Head of caudate nucleus (tissue), 42 donors: Measurements from ENCODE around the gene TMEM126B.
A peak's percentile ranks its signal among the peaks of the same experiment; 100 is the strongest.
"Not testable (repeated sequence)": the region's sequence is repeated elsewhere in the genome, so short reads cannot be mapped to it uniquely, and the experiment has no call there.

ENCODE experiments used
- DNase-seq, 42 donors: peaks; one replicate each; pipeline versions ENCODE4 v3.0.0 to v3.0.0-alpha.2; 2020 to 2021; ENCODE audit warnings: mixed read lengths in 7 of 42
- intact Hi-C: fragments of 100-400 bp; cut with DNase I; formaldehyde crosslinking; loops from one replicate; pipeline ENCODE4 v1.15.0; 2022

The TMEM126B gene

DNA sequence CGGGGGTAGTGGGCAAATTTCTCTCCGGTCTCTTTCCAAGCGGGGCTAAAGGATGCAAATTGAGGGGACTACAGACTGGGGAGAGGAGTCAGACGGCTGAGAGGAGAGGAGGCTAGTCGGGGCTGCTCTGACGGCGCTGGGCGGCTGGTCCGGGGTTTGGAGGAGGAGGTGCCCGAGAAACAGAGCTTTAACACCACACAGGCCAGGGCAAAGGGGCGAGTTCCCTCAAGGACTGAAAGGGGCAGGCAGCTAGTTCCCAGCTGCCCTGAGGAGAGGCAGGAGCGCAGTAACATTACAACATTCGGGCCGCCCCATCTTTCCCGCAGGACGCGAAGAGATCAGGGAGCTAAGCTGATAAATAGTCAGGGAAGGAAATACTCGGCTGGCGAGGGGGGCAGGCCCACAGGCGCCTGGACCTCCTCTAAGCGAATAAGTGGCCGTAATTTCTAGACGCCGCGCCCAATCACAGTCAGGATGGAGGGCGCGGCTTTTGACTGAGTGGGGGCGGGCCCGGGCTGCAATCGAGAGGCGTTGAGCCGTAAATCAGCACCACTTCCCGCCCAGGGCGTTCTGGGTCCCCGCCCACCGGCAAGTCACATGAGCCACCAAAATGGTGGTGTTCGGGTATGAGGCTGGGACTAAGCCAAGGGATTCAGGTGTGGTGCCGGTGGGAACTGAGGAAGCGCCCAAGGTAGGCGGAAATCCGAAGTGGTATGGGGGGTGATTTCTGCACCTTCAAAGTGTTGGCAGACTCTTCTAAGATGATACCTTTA is at the start of gene TMEM126B:
Gene TMEM126B, plus strand, starts transcription at position 596 of the 773 bp plus-strand sequence. Its CDS starts 15 bp downstream, at position 611.
- intact Hi-C loops = loop anchor here (2.0 kb wide), 2 partner anchors 19 to 37 kb away; partner anchors contain the start of genes CREBZF and TMEM126A

DNA sequence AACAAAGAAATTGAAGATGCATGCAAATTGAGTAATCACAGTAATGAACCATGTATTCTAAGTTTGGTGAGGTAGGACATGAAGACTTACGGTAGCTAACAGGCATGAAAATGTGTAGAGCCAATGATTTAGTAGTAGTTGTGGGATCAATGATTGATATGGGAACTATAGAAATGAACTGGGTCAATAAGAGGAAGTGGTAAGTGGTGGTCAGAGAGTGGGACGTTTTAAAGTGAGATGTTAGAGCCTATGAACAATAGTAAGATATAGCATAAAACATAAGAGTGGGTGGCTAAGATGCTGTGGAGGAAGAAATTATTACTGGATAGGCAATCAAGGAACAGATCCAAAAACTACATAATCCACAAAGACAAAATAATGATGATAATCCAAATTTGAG is 46.3 kb upstream of the TMEM126B start:
- intact Hi-C loops = no loop called here

More for the DNA sequence above, at the start of gene TMEM126B:
- DNase-seq = peak; percentile 97 to 99 (median 99)

DNA sequence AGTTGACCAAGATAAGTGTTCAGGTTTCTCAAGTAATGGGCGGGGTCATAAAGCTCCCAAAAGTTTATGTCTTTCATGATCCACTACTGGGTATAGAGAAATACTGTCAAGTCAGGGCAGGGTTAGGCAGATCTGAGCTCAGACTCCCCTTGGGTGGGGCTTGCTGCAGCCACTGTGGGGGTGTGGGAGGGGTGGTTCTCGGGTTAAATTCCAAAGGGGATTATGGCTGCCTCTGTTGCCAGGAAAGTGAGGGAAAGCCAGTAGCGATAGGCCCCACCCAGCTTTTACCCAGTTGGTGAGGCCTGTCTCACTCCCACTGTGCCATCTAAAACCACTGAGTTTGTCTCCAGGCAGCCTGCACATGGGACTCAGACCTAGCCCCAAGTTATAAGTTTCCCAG is 39.0 kb upstream of the TMEM126B start:
- intact Hi-C loops = no loop called here
- no peak for DNase-seq

More for the DNA sequence above, 46.3 kb upstream of the TMEM126B start:
- no peak for DNase-seq

DNA sequence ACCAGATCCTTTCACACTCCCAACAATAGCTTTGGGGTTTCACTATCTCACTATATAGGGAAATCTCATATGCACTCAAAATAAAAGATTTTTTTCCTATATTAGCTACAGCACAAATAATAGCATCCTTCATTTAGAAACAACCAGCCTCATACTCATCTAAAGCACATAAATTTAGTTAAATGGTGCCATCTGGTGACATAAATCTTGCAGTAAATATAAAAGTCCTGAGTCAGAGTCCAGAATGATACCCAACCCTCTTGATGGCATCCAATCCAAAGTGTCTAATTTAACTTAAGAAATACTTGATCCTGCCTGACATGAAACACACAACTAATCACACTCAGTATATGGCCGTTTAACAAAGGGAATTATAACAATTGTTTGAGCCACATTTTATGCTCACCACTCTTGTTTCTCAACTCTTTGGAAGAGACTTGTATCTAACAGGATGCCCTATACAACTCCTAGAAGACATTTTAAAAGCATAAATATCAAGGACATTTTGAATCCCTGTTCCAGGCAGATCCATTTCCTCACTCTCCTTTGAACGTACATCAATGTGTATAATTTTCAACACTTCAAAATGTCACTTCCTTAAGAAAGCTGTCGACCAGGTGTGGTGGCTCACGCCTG is 37.4 kb upstream of the TMEM126B start:
- intact Hi-C loops = no loop called here
- no peak for DNase-seq

DNA sequence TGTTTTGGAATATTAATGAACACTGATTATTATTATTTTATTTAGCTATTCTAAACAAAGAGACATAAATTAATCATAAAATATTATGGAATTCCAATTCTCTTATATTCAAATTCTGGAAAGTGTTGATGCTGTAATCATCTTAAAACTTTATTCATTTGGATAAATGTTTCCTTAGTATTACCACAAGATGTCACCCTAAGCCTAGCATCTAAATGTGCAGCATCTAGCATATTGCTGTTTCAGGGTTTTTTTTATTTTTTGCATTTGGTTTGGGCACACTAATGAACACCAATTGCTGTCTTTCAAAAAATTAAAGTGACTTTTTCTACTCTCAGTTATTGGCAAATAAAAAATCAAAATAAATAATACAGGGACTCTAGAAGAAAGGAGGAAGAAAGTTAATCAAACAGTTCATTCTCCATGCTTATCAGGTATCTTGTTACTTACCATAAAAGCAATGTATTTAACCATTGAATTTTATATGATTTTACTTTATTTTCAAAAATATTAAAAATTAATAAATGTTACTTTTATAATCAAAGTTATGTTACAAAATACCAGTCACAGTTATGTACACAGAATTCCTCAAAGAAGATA is 33.0 kb upstream of the TMEM126B start:
- peak in 1 of 42 donors; percentile 11 for DNase-seq
- intact Hi-C loops = no loop called here

DNA sequence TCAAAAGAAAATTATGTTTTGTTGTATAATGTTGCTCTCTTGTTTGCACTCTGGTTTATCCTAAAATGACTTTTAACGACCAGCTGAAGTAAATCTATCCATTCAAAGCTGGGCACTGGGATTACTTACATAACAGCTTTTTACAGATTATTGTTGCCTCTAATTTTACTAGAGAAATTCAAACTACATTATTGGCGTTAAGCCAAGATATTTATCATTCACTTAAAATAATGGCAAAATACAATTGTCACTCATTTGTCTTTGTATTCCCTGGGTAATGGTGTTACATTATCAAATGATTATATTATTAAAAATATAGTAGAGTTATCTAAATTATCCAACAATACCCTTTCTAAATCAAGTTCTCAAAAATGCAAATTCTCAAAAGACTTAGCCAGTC is 31.5 kb upstream of the TMEM126B start:
- no peak for DNase-seq
- intact Hi-C loops = no loop called here

DNA sequence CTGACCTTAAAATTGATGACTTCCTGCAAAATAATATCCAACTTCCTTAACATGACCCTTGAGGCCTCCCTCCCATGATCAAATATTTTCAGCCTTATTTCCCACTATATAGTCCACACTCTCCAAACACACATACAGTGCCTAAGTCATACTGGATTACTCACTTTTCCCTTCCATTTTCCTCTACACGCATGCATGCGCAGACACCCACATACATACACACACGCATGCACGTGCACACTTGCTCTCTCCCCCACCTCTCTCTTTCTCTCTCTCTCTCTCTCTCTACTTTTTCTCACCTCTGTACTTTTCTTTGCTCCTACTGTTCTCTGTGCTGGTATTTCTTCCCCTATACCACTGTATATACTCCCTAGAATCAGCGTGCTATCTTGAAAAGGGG is 29.3 kb upstream of the TMEM126B start:
- no peak for DNase-seq
- intact Hi-C loops = no loop called here

DNA sequence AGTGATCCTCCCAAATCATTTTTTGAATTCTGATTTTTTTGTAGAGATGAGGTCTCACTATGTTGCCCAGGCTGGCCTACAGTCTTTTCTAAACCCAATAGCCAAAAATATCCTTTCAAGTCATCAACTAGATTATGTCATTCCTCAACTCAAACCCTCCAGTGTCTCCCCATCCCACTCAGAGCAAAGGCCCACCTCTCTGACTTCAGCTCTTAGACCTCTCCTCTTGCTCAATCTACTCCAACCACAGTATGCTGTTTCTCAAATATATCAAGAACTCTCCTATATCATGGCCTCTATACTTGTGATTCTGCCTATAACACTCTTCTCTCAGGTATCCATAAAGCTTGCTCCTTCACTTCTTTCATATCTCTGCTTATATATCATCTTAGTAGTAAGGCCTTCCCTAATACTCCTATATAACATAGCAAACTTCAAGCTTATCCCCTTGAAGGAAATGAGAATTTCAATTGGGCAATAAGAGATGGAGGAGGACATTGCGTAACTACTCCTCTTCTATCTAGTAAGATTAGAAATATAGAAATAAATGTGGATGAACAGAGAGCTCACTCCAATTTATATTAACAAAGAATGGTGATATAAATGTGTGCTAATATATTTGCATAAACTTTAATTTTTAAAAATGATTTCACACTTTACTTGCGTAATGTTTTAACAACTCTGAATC is 25.7 kb upstream of the TMEM126B start:
- intact Hi-C loops = no loop called here
- no peak for DNase-seq

DNA sequence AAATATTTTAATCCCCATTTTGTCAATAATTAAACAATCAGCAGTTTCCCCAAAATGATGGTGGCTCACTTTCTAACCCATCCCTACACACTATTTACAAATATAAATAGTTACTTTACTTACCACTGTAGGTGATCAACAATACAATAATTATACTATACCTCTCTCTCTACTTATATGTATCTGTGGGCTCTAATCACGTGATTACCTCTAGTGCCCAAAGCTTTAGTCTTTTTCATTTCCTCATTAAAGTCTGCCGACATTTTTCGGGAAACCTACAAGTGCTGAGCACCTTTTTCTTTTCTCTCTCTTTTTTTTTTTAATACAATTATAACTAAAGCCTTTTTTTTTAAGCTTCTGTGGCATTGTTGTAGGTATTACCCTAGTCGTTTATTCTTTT is 25.2 kb upstream of the TMEM126B start:
- intact Hi-C loops = no loop called here
- DNase-seq = no peak

DNA sequence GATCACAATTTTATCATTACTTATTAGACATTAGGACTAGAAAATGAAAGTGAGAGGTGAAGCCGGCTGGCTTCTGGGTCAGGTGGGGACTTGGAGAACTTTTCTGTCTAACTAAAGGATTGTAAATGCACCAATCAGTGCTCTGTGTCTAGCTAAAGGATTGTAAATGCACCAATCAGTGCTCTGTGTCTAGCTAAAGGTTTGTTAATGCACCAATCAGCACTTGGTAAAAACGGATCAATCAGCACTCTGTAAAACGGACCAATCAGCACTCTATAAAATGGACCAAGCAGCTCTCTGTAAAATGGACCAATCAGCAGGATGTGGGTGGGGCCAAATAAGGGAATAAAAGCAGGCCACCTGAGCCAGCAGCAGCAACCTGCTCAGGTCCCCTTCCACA is 22.2 kb upstream of the TMEM126B start:
- DNase-seq, intact Hi-C loops: not testable (repeated sequence)

DNA sequence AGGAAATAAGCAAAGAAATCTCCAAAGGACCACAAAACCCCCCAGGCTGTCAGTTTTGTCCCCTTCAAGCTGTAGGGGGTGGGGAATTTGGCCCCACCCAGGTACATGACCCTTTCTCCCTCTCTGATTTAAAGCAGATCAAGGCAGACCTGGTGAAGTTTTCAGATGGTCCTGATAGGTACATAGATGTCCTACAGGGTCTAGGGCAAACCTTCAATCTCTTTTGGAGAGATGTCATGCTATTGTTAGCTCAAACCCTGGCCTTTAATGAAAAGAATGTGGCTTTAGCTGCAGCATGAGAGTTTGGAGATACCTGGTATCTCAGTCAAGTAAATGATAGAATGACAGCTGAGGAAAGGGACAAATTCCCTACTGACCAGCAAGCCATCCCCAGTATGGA is 19.8 kb upstream of the TMEM126B start:
- DNase-seq, intact Hi-C loops: not testable (repeated sequence)

DNA sequence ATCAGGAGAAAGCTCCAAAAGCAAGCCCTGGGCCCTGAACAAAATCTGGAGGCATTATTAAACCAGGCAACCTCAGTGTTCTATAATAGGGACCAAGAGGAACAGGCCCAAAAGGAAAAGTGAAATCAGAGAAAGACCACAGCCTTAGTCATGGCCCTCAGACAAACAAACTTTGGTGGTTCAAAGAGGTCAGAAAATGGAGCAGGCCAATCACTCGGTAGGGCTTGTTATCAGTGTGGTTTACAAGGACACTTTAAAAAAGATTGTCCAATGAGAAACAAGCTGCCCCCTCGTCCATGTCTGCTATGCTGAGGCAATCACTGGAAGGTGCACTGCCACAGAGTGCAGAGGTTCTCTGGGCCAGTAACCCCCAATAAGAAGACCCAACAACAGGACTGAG is 19.1 kb upstream of the TMEM126B start:
- intact Hi-C loops, DNase-seq: not testable (repeated sequence)

DNA sequence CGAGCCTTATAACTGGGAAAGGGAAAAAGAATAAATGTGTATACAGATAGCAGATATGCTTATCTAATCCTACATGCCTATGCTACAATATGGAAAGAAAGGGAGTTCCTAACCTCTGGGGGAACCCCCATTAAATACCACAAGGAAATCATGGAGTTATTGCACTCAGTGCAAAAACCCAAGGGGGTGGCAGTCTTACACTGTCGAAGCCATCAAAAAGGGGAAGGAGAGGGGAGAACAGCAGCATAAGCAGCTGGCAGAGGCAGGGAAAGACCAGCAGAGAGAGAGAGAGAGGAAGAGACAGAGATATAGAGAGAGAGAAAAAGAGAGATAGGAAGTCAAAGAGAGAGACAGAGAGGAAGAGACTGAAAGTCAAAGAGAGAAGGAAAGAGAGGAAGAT is 16.8 kb upstream of the TMEM126B start:
- intact Hi-C loops, DNase-seq: not testable (repeated sequence)

DNA sequence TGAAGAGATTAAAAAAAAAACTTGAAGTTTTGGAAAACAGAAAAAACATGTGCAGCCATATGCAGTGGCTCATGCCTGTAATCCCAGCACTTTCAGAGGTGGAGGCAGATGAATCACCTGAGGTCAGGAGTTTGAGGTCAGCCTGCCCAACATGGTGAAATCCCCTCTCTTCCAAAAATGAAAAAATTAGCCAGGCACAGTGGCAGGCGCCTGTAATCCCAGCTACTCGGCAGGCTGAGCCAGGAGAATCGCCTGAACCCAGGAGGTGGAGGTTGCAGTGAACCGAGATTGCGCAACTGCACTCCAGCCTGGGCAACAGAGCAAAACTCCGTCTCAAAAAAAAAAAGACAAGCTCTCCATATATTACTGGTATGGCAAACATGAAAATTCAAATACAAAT is 8.9 kb upstream of the TMEM126B start:
- DNase-seq = no peak
- intact Hi-C loops = no loop called here

DNA sequence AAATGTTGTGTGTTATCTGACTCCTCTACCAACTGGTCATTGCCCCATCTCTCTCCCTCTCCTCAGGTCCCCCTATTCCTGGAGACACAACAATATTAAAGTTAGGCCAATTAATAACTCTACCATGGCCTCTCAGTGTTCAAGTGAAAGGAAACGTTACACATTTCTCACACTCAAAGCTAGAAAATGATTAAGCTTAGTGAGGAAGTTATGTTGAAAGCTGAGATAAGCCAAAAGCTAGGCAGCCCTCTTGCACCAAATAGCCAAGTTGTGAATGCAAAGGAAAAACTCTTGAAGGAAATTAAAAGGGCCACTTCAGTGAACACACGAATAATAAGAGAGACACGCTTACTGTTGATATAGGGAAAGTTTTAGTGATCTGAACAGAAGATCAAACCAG is 8.1 kb upstream of the TMEM126B start:
- intact Hi-C loops = no loop called here
- DNase-seq = no peak

DNA sequence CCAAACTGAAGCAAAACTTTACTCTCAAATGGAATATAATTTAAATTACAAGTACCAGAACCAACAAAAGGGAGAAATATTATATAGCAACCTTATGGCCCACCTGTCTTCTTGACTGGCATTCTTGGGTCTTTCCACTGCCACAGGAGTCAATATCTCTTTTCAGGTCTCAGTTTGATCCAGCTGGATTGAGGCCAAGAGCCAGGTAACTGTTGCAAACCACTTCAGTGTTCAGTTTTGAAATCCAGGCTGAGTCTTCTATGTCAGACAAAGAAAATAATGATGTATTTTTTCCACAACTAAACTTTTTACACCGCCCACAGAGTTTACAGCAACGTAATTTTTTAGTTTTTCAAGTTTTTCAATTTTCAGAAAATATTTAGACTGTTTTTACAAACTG is 1.9 kb upstream of the TMEM126B start:
- DNase-seq = peak in 1 of 42 donors; percentile 20
- intact Hi-C loops = no loop called here

DNA sequence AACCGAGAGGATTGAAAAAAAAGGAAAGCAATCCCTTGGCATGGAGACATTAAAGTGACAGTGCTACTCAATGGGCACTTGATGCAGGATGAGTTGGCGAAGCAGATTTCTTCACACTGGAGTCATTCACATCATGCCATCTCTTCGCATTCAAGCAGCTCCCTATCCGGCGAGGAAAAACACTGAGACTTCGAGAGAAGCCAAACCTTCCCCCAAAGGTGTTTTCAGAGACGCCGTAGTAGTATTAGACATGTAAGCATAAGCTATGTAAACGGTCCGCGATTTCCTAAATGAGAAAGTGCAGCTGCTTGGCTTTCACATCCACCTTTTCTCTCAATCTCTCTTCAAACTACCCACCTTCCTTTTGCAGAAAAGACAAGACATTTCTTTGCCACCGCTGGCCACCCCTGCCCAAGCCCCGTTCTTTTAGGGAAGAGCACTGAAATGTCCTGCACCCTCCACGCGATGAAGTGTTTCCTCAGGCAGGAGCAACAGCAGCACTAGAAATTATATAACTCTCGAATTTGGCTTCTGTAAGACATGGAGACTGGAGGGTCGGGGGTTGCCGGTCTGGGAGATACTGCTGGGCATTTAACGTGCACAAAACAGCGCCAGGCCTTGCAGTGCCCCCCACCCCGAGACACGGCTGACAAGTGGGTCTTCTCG is 928 bp upstream of the TMEM126B start, which contains the start of gene DLG2:
Gene DLG2, minus strand, starts transcription at position 13 of the 666 bp plus-strand sequence.
- peak in 34 of 42 donors; percentile 12 to 64 (median 40) for DNase-seq
- intact Hi-C loops = no loop called here

DNA sequence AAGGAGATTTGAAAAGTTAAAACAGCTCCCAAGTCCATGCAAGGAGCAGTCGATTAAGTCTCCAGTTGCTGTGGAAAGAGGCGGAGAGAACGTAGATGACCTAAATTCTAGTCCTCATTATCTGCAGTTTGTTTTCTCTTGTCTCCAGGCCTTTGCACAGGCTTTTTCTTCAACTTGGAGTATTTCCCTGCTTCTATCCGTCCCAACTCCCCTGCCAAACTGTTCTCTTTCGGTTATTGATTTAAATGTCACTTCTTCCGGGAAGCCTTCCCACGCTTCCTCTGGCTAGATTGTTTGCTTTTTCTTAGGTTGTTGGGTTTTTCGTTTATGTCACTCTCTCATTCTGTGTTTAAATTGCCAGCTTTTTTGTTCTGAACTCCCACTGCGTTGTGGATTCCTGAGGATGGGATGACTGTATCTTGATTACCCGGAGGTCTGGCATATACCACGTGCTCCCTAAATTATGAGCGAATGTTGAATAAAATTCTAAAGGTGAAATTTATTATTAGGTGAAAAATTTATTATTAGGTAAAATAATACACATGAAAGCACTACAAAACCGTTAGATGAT is 463 bp downstream of the TMEM126B start:
- peak in 2 of 42 donors; percentile 7 to 24 for DNase-seq
- intact Hi-C loops = loop anchor here (2.0 kb wide), 2 partner anchors 18 to 36 kb away; partner anchors contain the start of genes CREBZF and TMEM126A

DNA sequence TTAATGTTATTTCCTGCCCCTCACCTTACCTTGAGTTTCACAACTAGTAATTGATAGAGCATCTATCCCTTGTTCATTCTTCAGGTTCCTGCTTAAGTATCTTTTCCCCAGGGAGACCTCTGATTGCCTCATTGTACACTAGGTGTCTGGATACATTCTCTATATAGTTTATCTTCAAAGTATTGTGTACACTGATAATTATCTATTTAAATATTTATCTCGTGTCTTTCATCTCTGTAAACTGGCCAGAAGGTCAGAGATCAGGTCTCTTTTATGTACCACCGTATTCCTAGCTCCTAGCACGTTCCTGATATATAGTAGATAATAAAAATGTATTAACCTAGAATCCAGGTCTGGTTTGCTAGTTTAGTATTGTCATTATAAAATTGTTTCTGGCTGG is 6.4 kb downstream of the TMEM126B start:
- DNase-seq = no peak
- intact Hi-C loops = no loop called here
